ENCODE data around the gene BIRC3. TPM values are rescaled to one million over a fixed set of nuclear protein-coding genes. Genes with fewer than 3 reads are reported as not detected.

Gene BIRC3
- total RNA-seq, 1 experiment from 2014 or later, result 69.4 TPM

- Mint-ChIP-seq H3K9me3 (ENCODE audit: low read depth, unreplicated experiment) (no peaks in the 10 kb centered on the region), H3K4me1 (ENCODE audit: low read depth, unreplicated experiment) (peaks cover 40% of the 10 kb centered on the region), H3K36me3 (ENCODE audit: insufficient read depth, unreplicated experiment) (peaks cover 6% of the 10 kb centered on the region), H3K27ac (ENCODE audit: unreplicated experiment) (no peak overlapping the region), H3K4me3 (ENCODE audit: low read depth, unreplicated experiment) (no peak overlapping the region), H3K27me3 (ENCODE audit: unreplicated experiment) (no peaks in the 10 kb centered on the region)
- BruUV-seq (replicated peaks), result no TSS peak
- no peak for TF ChIP-seq CTCF (IDR thresholded peaks at IDR 0.05; ENCODE audit: unreplicated experiment)
- intact Hi-C loops (cut with micrococcal nuclease; ENCODE audit: unreplicated experiment), result no loop called here
- CTCF ChIA-PET, result no interaction called here
- no peak for DNase-seq
Observed at GRCh38 chr11:102284008-102284407, 33.3 kb upstream of the BIRC3 start.

- no peak overlapping the region for H3K4me3 Mint-ChIP-seq (ENCODE audit: low read depth, unreplicated experiment)
- DNase-seq, result no peak
- no peaks in the 10 kb centered on the region for H3K27me3 Mint-ChIP-seq (ENCODE audit: unreplicated experiment)
- peak overlapping the region; percentile 67 for H3K27ac Mint-ChIP-seq (ENCODE audit: unreplicated experiment)
- BruUV-seq (replicated peaks), result no TSS peak
- CTCF ChIA-PET, result no interaction called here
- no peaks in the 10 kb centered on the region for H3K36me3 Mint-ChIP-seq (ENCODE audit: insufficient read depth, unreplicated experiment)
- peaks cover 34% of the 10 kb centered on the region for H3K4me1 Mint-ChIP-seq (ENCODE audit: low read depth, unreplicated experiment)
- H3K9me3 Mint-ChIP-seq (ENCODE audit: low read depth, unreplicated experiment), result no peaks in the 10 kb centered on the region
- no peak for TF ChIP-seq CTCF (IDR thresholded peaks at IDR 0.05; ENCODE audit: unreplicated experiment)
- intact Hi-C loops (cut with micrococcal nuclease; ENCODE audit: unreplicated experiment), result loop anchor here (5.0 kb wide), 1 partner anchor 326 kb away; no protein-coding TSS in a partner anchor
Observed at GRCh38 chr11:102286292-102286691, 31.0 kb upstream of the BIRC3 start.

- no TSS peak for BruUV-seq (replicated peaks)
- intact Hi-C loops (cut with micrococcal nuclease; ENCODE audit: unreplicated experiment), result loop anchor here (1.0 to 5.0 kb wide), 4 partner anchors 30 to 324 kb away; no protein-coding TSS in a partner anchor
- Mint-ChIP-seq H3K9me3 (ENCODE audit: low read depth, unreplicated experiment) (no peaks in the 10 kb centered on the region), H3K4me3 (ENCODE audit: low read depth, unreplicated experiment) (peak overlapping the region; percentile 34), H3K36me3 (ENCODE audit: insufficient read depth, unreplicated experiment) (no peaks in the 10 kb centered on the region), H3K4me1 (ENCODE audit: low read depth, unreplicated experiment) (peaks cover 34% of the 10 kb centered on the region), H3K27me3 (ENCODE audit: unreplicated experiment) (no peaks in the 10 kb centered on the region), H3K27ac (ENCODE audit: unreplicated experiment) (peak overlapping the region; percentile 11)
- TF ChIP-seq CTCF (IDR thresholded peaks at IDR 0.05; ENCODE audit: unreplicated experiment), result peak; percentile 42
- CTCF ChIA-PET, result interaction anchor here (0.6 to 1.0 kb wide), 6 partner anchors 18 to 1462 kb away, joined by 3 to 15 read pairs (median 4); no protein-coding TSS in a partner anchor
- peak; percentile 45 for DNase-seq
Observed at GRCh38 chr11:102287964-102288724, 29.1 kb upstream of the BIRC3 start.

GRCh38 chr11:102288725-102289083 is 28.6 kb upstream of the BIRC3 start:
- CTCF ChIA-PET, result interaction anchor here (0.6 to 1.1 kb wide), 4 partner anchors 17 to 229 kb away, joined by 3 read pairs; no protein-coding TSS in a partner anchor
- intact Hi-C loops (cut with micrococcal nuclease; ENCODE audit: unreplicated experiment), result loop anchor here (1.0 to 5.0 kb wide), 4 partner anchors 30 to 324 kb away; no protein-coding TSS in a partner anchor
- Mint-ChIP-seq H3K36me3 (ENCODE audit: insufficient read depth, unreplicated experiment) (no peaks in the 10 kb centered on the region), H3K9me3 (ENCODE audit: low read depth, unreplicated experiment) (no peaks in the 10 kb centered on the region), H3K4me3 (ENCODE audit: low read depth, unreplicated experiment) (peak overlapping the region; percentile 34), H3K27me3 (ENCODE audit: unreplicated experiment) (no peaks in the 10 kb centered on the region), H3K4me1 (ENCODE audit: low read depth, unreplicated experiment) (peaks cover 31% of the 10 kb centered on the region), H3K27ac (ENCODE audit: unreplicated experiment) (peak overlapping the region; percentile 11)
- TF ChIP-seq CTCF (IDR thresholded peaks at IDR 0.05; ENCODE audit: unreplicated experiment), result no peak
- BruUV-seq (replicated peaks), result no TSS peak
- DNase-seq, result no peak

Measured in Calu3 (cell line).